Activated CD4-positive, CD25-positive, alpha-beta regulatory T cell treated with anti-CD3 and anti-CD28 coated beads, Interleukin-2, amount 50 U/mL, for 24 hours (primary cell): ENCODE measurements around the gene PHETA2.
"Not testable (repeated sequence)": the region's sequence is repeated elsewhere in the genome, so short reads cannot be mapped to it uniquely, and the experiment has no call there.

ENCODE experiments used
- ATAC-seq, 2 donors: fragments of 150-1000 bp; cut with Tn5 transposase; one replicate each; pipeline ENCODE4 v1.10.0; 2021; ENCODE audit warnings: mild to moderate bottlenecking in 1 of 2, moderate library complexity in 1 of 2

The PHETA2 gene

GRCh38 chr22:42111798-42112197 lies 37.8 kb downstream of the PHETA2 start:
- no peak for ATAC-seq

- not testable (repeated sequence) for ATAC-seq
These were observed 38.7 kb downstream of the PHETA2 start for GRCh38 chr22:42112793-42113192.

GRCh38 chr22:42114721-42115120 lies 40.7 kb downstream of the PHETA2 start:
- no peak for ATAC-seq

GRCh38 chr22:42115420-42115830 lies 41.4 kb downstream of the PHETA2 start:
- ATAC-seq: not testable (repeated sequence)

GRCh38 chr22:42116848-42117424 lies 42.9 kb downstream of the PHETA2 start:
- no peak for ATAC-seq

GRCh38 chr22:42120231-42121021 lies 46.4 kb downstream of the PHETA2 start:
- peak; percentile 77 for ATAC-seq

- peak; percentile 55 to 68 for ATAC-seq
These were observed 49.5 kb downstream of the PHETA2 start for GRCh38 chr22:42123529-42123928.

GRCh38 chr22:42127606-42128005 lies 53.6 kb downstream of the PHETA2 start:
- no peak for ATAC-seq

GRCh38 chr22:42128007-42128406 lies 54.0 kb downstream of the PHETA2 start:
- not testable (repeated sequence) for ATAC-seq
